ENCODE data around the gene TMEM214. TPM values are rescaled to one million over a fixed set of nuclear protein-coding genes. Genes with fewer than 3 reads are reported as not detected.

TMEM214 gene
- total RNA-seq, 1 donor, result 50.3 TPM

- Histone ChIP-seq H3K4me3 (ENCODE audit: insufficient read depth, low read length) (no peak overlapping the region), H3K4me1 (ENCODE audit: insufficient read depth, low read length) (peaks cover 24% of the 10 kb centered on the region), H2AFZ (ENCODE audit: low read length) (no peak overlapping the region), H3K27ac (ENCODE audit: low read depth, low read length) (no peak overlapping the region), H3K27me3 (ENCODE audit: insufficient read depth, low read length) (no peaks in the 10 kb centered on the region), H3K36me3 (ENCODE audit: insufficient read depth, low read length) (no peaks in the 10 kb centered on the region), H4K20me1 (ENCODE audit: insufficient read depth, low read length) (peaks cover 28% of the 10 kb centered on the region), H3K79me2 (ENCODE audit: insufficient read depth, low read length) (no peaks in the 10 kb centered on the region), H3K4me2 (ENCODE audit: insufficient read depth, low read length) (no peak overlapping the region), H3K9me3 (ENCODE audit: low read depth, low read length) (no peaks in the 10 kb centered on the region)
- no peak for DNase-seq (ENCODE audit: insufficient read length, low spot score, missing footprints)
- no peak for TF ChIP-seq CTCF (IDR thresholded peaks at IDR 0.05; ENCODE audit: extremely low read depth, low read depth, low read length)
These were observed 26.0 kb upstream of the TMEM214 start for GRCh38 chr2:27006602-27007415.

GRCh38 chr2:27007416-27008374, 25.1 kb upstream of the TMEM214 start:
- H3K4me3 ChIP-seq (ENCODE audit: insufficient read depth, low read length), result no peak overlapping the region
- no peak for TF ChIP-seq CTCF (IDR thresholded peaks at IDR 0.05; ENCODE audit: extremely low read depth, low read depth, low read length)

GRCh38 chr2:27008678-27009077, 24.1 kb upstream of the TMEM214 start:
- H3K27me3 ChIP-seq (ENCODE audit: insufficient read depth, low read length), result no peaks in the 10 kb centered on the region
- H3K4me3 ChIP-seq (ENCODE audit: insufficient read depth, low read length), result no peak overlapping the region
- DNase-seq (ENCODE audit: insufficient read length, low spot score, missing footprints), result no peak
- H4K20me1 ChIP-seq (ENCODE audit: insufficient read depth, low read length), result peaks cover 16% of the 10 kb centered on the region
- no peaks in the 10 kb centered on the region for H3K79me2 ChIP-seq (ENCODE audit: insufficient read depth, low read length)
- no peaks in the 10 kb centered on the region for H3K9me3 ChIP-seq (ENCODE audit: low read depth, low read length)
- H3K4me2 ChIP-seq (ENCODE audit: insufficient read depth, low read length), result no peak overlapping the region
- peaks cover 17% of the 10 kb centered on the region for H3K4me1 ChIP-seq (ENCODE audit: insufficient read depth, low read length)
- no peak for TF ChIP-seq CTCF (IDR thresholded peaks at IDR 0.05; ENCODE audit: extremely low read depth, low read depth, low read length)
- H2AFZ ChIP-seq (ENCODE audit: low read length), result no peak overlapping the region
- no peak overlapping the region for H3K27ac ChIP-seq (ENCODE audit: low read depth, low read length)
- H3K36me3 ChIP-seq (ENCODE audit: insufficient read depth, low read length), result no peaks in the 10 kb centered on the region

More at GRCh38 chr2:27007416-27008374, 25.1 kb upstream of the TMEM214 start:
- H3K9me3 ChIP-seq (ENCODE audit: low read depth, low read length), result no peaks in the 10 kb centered on the region
- H2AFZ ChIP-seq (ENCODE audit: low read length), result no peak overlapping the region
- peaks cover 24% of the 10 kb centered on the region for H3K4me1 ChIP-seq (ENCODE audit: insufficient read depth, low read length)
- no peaks in the 10 kb centered on the region for H3K36me3 ChIP-seq (ENCODE audit: insufficient read depth, low read length)
- H3K4me2 ChIP-seq (ENCODE audit: insufficient read depth, low read length), result no peak overlapping the region
- no peak overlapping the region for H3K27ac ChIP-seq (ENCODE audit: low read depth, low read length)
- H3K79me2 ChIP-seq (ENCODE audit: insufficient read depth, low read length), result no peaks in the 10 kb centered on the region
- no peak for DNase-seq (ENCODE audit: insufficient read length, low spot score, missing footprints)
- no peaks in the 10 kb centered on the region for H3K27me3 ChIP-seq (ENCODE audit: insufficient read depth, low read length)
- H4K20me1 ChIP-seq (ENCODE audit: insufficient read depth, low read length), result peaks cover 25% of the 10 kb centered on the region

- no peaks in the 10 kb centered on the region for H3K79me2 ChIP-seq (ENCODE audit: insufficient read depth, low read length)
- no peak overlapping the region for H3K4me3 ChIP-seq (ENCODE audit: insufficient read depth, low read length)
- no peak for DNase-seq (ENCODE audit: insufficient read length, low spot score, missing footprints)
- no peak overlapping the region for H3K27ac ChIP-seq (ENCODE audit: low read depth, low read length)
- H3K27me3 ChIP-seq (ENCODE audit: insufficient read depth, low read length), result no peaks in the 10 kb centered on the region
- no peak for TF ChIP-seq CTCF (IDR thresholded peaks at IDR 0.05; ENCODE audit: extremely low read depth, low read depth, low read length)
- peaks cover 14% of the 10 kb centered on the region for H4K20me1 ChIP-seq (ENCODE audit: insufficient read depth, low read length)
- H3K4me1 ChIP-seq (ENCODE audit: insufficient read depth, low read length), result peaks cover 13% of the 10 kb centered on the region
- no peak overlapping the region for H3K4me2 ChIP-seq (ENCODE audit: insufficient read depth, low read length)
- no peak overlapping the region for H2AFZ ChIP-seq (ENCODE audit: low read length)
- H3K36me3 ChIP-seq (ENCODE audit: insufficient read depth, low read length), result no peaks in the 10 kb centered on the region
- H3K9me3 ChIP-seq (ENCODE audit: low read depth, low read length), result no peaks in the 10 kb centered on the region
These were observed 23.7 kb upstream of the TMEM214 start for GRCh38 chr2:27009083-27009482.
